Measurements from ENCODE around the gene WDR54. TPM values are rescaled to one million over a fixed set of nuclear protein-coding genes. Genes with fewer than 3 reads are reported as not detected.

WDR54 gene
- total and polyA plus RNA-seq, 8 donors = 3.1 to 22.8 (median 4.0) TPM

DNA sequence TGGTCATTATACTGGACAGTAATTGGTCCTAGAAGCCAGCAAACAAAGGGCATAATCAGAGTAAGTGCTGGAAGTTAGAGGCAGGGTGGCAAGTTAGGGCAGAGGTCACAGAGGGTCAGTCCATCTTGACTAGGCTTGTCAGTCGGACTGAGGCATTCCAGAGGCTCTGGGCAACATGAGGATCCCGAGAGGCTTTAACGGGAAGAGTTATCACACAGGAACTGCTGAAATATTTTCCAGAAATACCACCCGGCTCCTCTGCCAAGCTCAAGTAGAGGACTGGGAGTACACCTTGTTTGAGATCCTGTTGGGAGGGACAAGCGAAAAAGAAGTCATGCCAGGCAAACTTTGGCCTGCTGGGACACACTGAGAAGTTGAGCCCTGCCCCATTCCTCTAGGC is 13.8 kb upstream of the WDR54 start:
- ATAC-seq (no peak), DNase-seq (no peak), FAIRE-seq (no peak)
- WGBS, 2 donors = 48 to 51% methylated on average over 5 of the region's 5 CpGs
- TF ChIP-seq, protein P1, sequence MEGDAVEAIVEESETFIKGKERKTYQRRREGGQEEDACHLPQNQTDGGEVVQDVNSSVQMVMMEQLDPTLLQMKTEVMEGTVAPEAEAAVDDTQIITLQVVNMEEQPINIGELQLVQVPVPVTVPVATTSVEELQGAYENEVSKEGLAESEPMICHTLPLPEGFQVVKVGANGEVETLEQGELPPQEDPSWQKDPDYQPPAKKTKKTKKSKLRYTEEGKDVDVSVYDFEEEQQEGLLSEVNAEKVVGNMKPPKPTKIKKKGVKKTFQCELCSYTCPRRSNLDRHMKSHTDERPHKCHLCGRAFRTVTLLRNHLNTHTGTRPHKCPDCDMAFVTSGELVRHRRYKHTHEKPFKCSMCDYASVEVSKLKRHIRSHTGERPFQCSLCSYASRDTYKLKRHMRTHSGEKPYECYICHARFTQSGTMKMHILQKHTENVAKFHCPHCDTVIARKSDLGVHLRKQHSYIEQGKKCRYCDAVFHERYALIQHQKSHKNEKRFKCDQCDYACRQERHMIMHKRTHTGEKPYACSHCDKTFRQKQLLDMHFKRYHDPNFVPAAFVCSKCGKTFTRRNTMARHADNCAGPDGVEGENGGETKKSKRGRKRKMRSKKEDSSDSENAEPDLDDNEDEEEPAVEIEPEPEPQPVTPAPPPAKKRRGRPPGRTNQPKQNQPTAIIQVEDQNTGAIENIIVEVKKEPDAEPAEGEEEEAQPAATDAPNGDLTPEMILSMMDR (IDR thresholded peaks at IDR 0.05) = no peak
- H3K9me3 ChIP-seq = no peaks in the 10 kb centered on the region
- no peaks in the 10 kb centered on the region for H3K36me3 ChIP-seq
- H3K4me3 ChIP-seq = no peak overlapping the region
- H3K27me3 ChIP-seq = no peaks in the 10 kb centered on the region
- intact Hi-C loops (cut with DNase I) = no loop called here
- H3K4me1 ChIP-seq = no peaks in the 10 kb centered on the region
- H3K27ac ChIP-seq = no peak overlapping the region

DNA sequence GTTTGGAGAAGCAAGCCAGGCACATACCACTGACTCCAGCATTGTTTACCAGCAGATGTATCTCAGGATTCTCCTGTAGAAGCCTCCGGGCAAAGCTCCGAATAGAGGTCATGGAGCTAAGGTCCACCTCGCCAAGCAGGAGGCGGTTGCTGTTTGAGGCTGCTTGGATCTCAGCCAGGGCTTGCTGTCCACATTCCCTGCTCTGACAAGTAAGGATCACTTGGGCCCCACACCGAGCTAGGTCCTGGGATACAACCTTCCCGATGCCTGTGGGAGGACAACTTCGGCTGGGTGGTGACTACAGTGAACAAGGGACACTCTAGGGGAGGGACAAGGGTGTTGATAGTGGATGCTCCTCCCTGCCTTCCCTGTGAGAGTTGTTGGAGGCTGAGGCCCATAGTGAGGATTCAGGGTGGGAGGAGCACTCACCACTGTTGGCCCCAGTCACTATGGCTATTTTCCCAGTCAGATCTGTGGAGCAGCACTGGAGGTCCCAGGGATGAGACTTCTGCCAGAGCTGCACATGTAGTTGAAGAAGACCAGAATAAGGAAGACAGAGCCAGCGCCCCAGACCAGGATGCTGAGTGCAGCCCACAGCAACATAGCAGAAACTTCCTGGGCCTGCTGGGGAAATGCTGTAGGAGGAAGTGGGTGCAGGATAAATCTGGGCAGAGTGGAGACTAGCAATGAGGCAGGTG is 8.4 kb upstream of the WDR54 start:
- Histone ChIP-seq H3K4me3 (no peak overlapping the region), H3K27me3 (no peaks in the 10 kb centered on the region), H3K27ac (no peak overlapping the region), H3K9me3 (no peaks in the 10 kb centered on the region), H3K36me3 (no peaks in the 10 kb centered on the region), H3K4me1 (no peaks in the 10 kb centered on the region)
- TF ChIP-seq, protein P1 (IDR thresholded peaks at IDR 0.05) = no peak
- FAIRE-seq (no peak), ATAC-seq (peak in 1 of 4 donors; percentile 7), DNase-seq (no peak)
- whole genome bisulfite sequencing, 2 donors = 67 to 68% methylated on average over 8 of the region's 8 CpGs
- intact Hi-C loops (cut with DNase I) = no loop called here

DNA sequence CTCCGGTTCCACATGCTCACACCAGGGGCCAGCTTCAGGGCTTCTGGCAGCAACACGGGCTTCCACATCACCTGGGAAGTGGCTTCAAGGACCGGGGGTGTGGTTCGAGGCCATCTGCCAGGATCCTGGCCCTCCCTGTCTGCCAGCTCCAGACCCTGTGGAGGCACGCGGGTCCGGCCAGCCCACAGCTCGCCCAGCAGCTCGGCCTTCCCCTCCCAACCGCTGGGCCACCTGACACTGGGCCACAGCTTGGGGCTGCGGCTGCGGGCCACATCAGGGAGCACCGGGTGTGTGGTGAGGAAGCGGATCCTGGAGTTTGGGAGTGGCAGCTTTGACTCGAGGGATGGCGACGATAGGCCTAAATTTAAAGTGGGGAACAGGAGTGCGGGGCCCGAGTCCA is 7.1 kb upstream of the WDR54 start:
- no peak for FAIRE-seq
- TF ChIP-seq, protein P1 (IDR thresholded peaks at IDR 0.05) = no peak
- WGBS, 2 donors = 61 to 62% methylated on average over 17 to 19 of the region's 19 CpGs

DNA sequence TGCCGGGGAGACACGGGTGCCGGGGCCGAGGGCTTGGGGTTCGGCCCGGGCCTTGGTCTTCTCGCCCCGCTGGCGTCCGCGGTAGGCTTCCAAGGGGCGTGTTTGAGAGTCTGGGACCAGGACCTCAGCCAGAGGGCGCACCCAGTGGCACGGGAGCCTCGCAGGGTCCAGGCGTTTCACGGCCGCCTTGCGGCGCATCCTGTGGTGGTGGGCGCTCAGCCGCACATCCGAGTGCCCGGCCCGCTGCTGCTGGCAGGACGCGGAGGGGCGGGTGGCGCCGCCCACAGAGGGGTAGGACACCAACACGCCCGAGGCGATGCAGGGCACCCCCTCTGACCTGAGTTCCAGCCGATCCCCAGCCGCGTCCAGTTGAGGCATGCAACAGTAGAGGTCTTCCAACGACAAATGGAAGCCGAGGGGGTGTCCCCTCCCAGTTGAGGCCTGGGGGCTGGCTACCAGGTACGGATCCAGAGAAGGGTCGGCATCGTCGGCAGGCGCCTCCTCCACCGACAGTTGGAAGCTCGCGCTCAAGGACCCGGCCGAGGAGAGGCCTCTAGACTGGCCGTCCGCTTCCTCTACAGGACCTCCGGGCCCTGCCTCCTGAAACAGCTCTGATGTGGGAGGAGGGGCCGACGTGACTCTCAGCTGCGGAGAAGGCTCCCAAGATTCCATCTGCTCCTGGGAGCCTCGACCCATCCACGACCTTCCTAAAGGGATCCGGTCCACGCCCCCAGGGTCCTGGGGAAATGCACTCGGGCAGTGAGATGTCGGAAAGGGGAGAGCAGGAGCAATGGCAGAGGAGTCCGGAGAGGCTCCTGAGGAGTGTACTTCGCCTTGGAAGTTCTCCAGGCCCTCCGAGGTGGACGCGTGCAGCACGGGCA is 6.4 kb upstream of the WDR54 start:
- 6 to 8% methylated on average over 59 to 66 of the region's 66 CpGs for WGBS, 2 donors
- FAIRE-seq (no peak), ATAC-seq (peak; percentile 68 to 91 (median 86)), DNase-seq (peak in 4 of 6 donors; percentile 50 to 82 (median 68))
- peak overlapping the region; percentile 26 to 59 (median 38) for H3K4me3 ChIP-seq
- H3K27me3 ChIP-seq = no peaks in the 10 kb centered on the region
- TF ChIP-seq, protein P1 (IDR thresholded peaks at IDR 0.05) = peak in 1 of 4 donors; percentile 9
- H3K4me1 ChIP-seq = no peaks in the 10 kb centered on the region
- H3K36me3 ChIP-seq = no peaks in the 10 kb centered on the region
- intact Hi-C loops (cut with DNase I) = no loop called here
- H3K27ac ChIP-seq = no peak overlapping the region
- H3K9me3 ChIP-seq = no peaks in the 10 kb centered on the region

More for the DNA sequence above, 7.1 kb upstream of the WDR54 start:
- intact Hi-C loops (cut with DNase I) = no loop called here
- Histone ChIP-seq H3K36me3 (no peaks in the 10 kb centered on the region), H3K4me3 (peak overlapping the region in 3 of 4 donors; percentile 29 to 59 (median 48)), H3K9me3 (no peaks in the 10 kb centered on the region), H3K27me3 (no peaks in the 10 kb centered on the region), H3K4me1 (no peaks in the 10 kb centered on the region), H3K27ac (no peak overlapping the region)
- no peak for DNase-seq
- peak in 3 of 4 donors; percentile 10 to 34 (median 15) for ATAC-seq

Measured in pancreas (tissue), 10 donors.